B cell (primary cell): ENCODE data around the gene SPATA3. TPM values are rescaled to one million over a fixed set of nuclear protein-coding genes. Genes with fewer than 3 reads are reported as not detected.

Experiments used
- ATAC-seq: fragments of 200-7000 bp; cut with Tn5 transposase; one replicate; pipeline ENCODE4 v1.10.0; 2021; ENCODE audit warnings: low read depth, mild to moderate bottlenecking, moderate number of reproducible peaks, moderate library complexity
- CTCF ChIA-PET: fragments of 350-600 bp; sonication (Branson Sonifier 250); formaldehyde crosslinking; loops from one replicate; lab custom pipeline; 2021; ENCODE audit warnings: antibody characterized with exemption, inconsistent platforms; lab: Charles Lee
- POLR2A ChIA-PET: fragments of 350-600 bp; sonication (Branson Sonifier 250); formaldehyde crosslinking; loops from one replicate; lab custom pipeline; 2021; ENCODE audit warnings: antibody characterized with exemption; lab: Charles Lee
- DNase-seq: peaks from one replicate; pipeline ENCODE4 v3.0.0; 2013
- H2AFZ ChIP-seq: 2 replicates; pipeline ENCODE4 v1.6.1; 2012; ENCODE audit warnings: mild to moderate bottlenecking, low read depth, low read length; ENCODE audit not compliant: insufficient read depth, poor library complexity, severe bottlenecking
- H3K27ac ChIP-seq, 2 donors: 1 replicate in 1 of 2; 2 replicates in 1 of 2; pipeline ENCODE4 v1.5.1; 2012 to 2013; ENCODE audit warnings: low read length in 2 of 2, mild to moderate bottlenecking in 2 of 2, moderate library complexity in 1 of 2
- H3K27me3 ChIP-seq, 4 experiments: fragments of 200-600 bp in 1 of 4; sonication (generic) in 1 of 4; replicated peaks in 1 of 4; 1 replicate in 2 of 4; 2 replicates in 2 of 4; pipeline versions ENCODE4 v1.6.1 to v1.7.0; 2013 to 2016; ENCODE audit warnings: low read length in 3 of 4, mild to moderate bottlenecking in 2 of 4, mixed read lengths in 1 of 4, moderate library complexity in 1 of 4; ENCODE audit not compliant: insufficient read depth in 4 of 4, control insufficient read depth in 3 of 4; ENCODE audit errors: control extremely low read depth in 1 of 4
- H3K36me3 ChIP-seq, 2 experiments: replicated peaks in 1 of 2; 1 replicate in 1 of 2; 2 replicates in 1 of 2; pipeline versions ENCODE4 v1.6.1 to v1.7.1; 2013; ENCODE audit warnings: low read length in 1 of 2; ENCODE audit not compliant: insufficient read depth in 2 of 2, control insufficient read depth in 1 of 2; ENCODE audit errors: control extremely low read depth in 1 of 2, extremely low read depth in 1 of 2
- H3K4me1 ChIP-seq, 2 donors: fragments of 200-600 bp in 1 of 2; sonication (generic) in 1 of 2; 1 replicate in 1 of 2; 2 replicates in 1 of 2; pipeline versions ENCODE4 v1.5.1 to v1.6.1; 2013 to 2017; ENCODE audit warnings: low read length in 2 of 2; ENCODE audit not compliant: control insufficient read depth in 2 of 2, insufficient read depth in 2 of 2
- H3K4me2 ChIP-seq: replicated peaks from 2 replicates; pipeline ENCODE3; 2012; ENCODE audit warnings: mild to moderate bottlenecking, low read depth, low read length; ENCODE audit not compliant: poor library complexity, severe bottlenecking
- H3K4me3 ChIP-seq, 5 experiments: fragments of 200-600 bp in 1 of 5; sonication (generic) in 1 of 5; 1 replicate in 3 of 5; 2 replicates in 2 of 5; pipeline versions ENCODE4 v1.5.1 to v1.7.0; 2011 to 2016; ENCODE audit warnings: low read length in 4 of 5, mild to moderate bottlenecking in 4 of 5, low read depth in 2 of 5, control low read depth in 1 of 5, moderate library complexity in 1 of 5; ENCODE audit not compliant: insufficient read depth in 1 of 5; ENCODE audit errors: control extremely low read depth in 1 of 5, extremely low read depth in 1 of 5
- H3K79me2 ChIP-seq: fragments of 200-600 bp; sonication (generic); one replicate; pipeline ENCODE4 v1.6.0; 2016; ENCODE audit warnings: low read length; ENCODE audit not compliant: control insufficient read depth, insufficient read depth
- H3K9ac ChIP-seq: fragments of 200-600 bp; sonication (generic); 2 replicates; pipeline ENCODE4 v1.6.1; 2017; ENCODE audit warnings: mild to moderate bottlenecking, low read length, moderate library complexity
- H3K9me3 ChIP-seq, 3 donors: one replicate each; pipeline versions ENCODE4 v1.6.1 to v1.7.1; 2013; ENCODE audit warnings: low read length in 2 of 3; ENCODE audit not compliant: control insufficient read depth in 2 of 3, insufficient read depth in 1 of 3; ENCODE audit errors: control extremely low read depth in 1 of 3
- H4K20me1 ChIP-seq: 2 replicates; pipeline ENCODE4 v1.6.0; 2012; ENCODE audit warnings: mild to moderate bottlenecking, low read length; ENCODE audit not compliant: insufficient read depth, control insufficient read depth, poor library complexity, severe bottlenecking
- H3K27ac Mint-ChIP-seq: one replicate; pipeline ENCODE4 v1.8.0; 2021; ENCODE audit warnings: mixed read lengths
- H3K27me3 Mint-ChIP-seq: one replicate; pipeline ENCODE4 v1.8.0; 2021; ENCODE audit warnings: mixed read lengths
- H3K4me1 Mint-ChIP-seq: one replicate; pipeline ENCODE4 v1.8.0; 2021; ENCODE audit warnings: mixed read lengths
- H3K4me3 Mint-ChIP-seq: one replicate; pipeline ENCODE4 v1.8.0; 2021; ENCODE audit warnings: mixed read lengths
- H3K9me3 Mint-ChIP-seq: one replicate; pipeline ENCODE4 v1.8.0; 2022; ENCODE audit warnings: mixed read lengths; ENCODE audit not compliant: insufficient read depth
- CTCF ChIP-seq: fragments of 200-600 bp; IDR thresholded peaks from one replicate; pipeline ENCODE4 v1.8.0; 2022; ENCODE audit warnings: antibody characterized with exemption, mild to moderate bottlenecking
- EZH2 ChIP-seq: IDR thresholded peaks from 2 replicates; pipeline ENCODE4 v1.6.1; 2012; ENCODE audit warnings: borderline replicate concordance, low read depth, mild to moderate bottlenecking, moderate library complexity, low read length; ENCODE audit not compliant: insufficient read depth, poor library complexity, severe bottlenecking
- WGBS: methylation state at CpG from one replicate; pipeline ENCODE4 v1.1.5; 2013; ENCODE audit warnings: missing lambda C conversion rate; ENCODE audit not compliant: insufficient coverage; 5-methylcytosine and 5-hydroxymethylcytosine counted together
- intact Hi-C: fragments of 100-400 bp; cut with micrococcal nuclease; formaldehyde crosslinking; loops from one replicate; pipeline ENCODE4 v1.10.0; 2022
- polyA plus RNA-seq: library from polyadenylated mRNA; depleted of rRNA; stranded (reverse); fragments of >200 nt; gene quantifications from 2 replicates; pipeline ENCODE4 v1.2.3, GENCODE V29; 2012
- total RNA-seq, 2 donors: library from RNA; stranded (reverse); fragments of 120-200 nt in 1 of 2; gene quantifications; 1 replicate in 1 of 2; 2 replicates in 1 of 2; pipeline versions ENCODE4 v1.2.3 to v1.2.4, GENCODE V29; 2013 to 2022

The SPATA3 gene
- total and polyA plus RNA-seq, 2 donors (not counting 1 experiment from before 2014, with no cell fraction given) = not detected

GRCh38 chr2:230951396-230951795, 44.5 kb upstream of the SPATA3 start:
- Histone ChIP-seq H3K79me2 (no peaks in the 10 kb centered on the region), H3K4me1 (peaks cover 0 to 5% of the 10 kb centered on the region in 2 donors), H3K4me2 (no peak overlapping the region), H3K9me3 (no peaks in the 10 kb centered on the region), H3K27me3 (peaks cover 0 to 20% (median 2%) of the 10 kb centered on the region in 4 experiments), H4K20me1 (no peaks in the 10 kb centered on the region), H2AFZ (no peak overlapping the region), H3K27ac (no peak overlapping the region), H3K9ac (no peak overlapping the region), H3K36me3 (no peaks in the 10 kb centered on the region), H3K4me3 (no peak overlapping the region)
- ATAC-seq (no peak), DNase-seq (no peak)
- Mint-ChIP-seq H3K9me3 (no peaks in the 10 kb centered on the region), H3K4me3 (no peak overlapping the region), H3K27ac (no peak overlapping the region), H3K27me3 (peaks cover 19% of the 10 kb centered on the region), H3K4me1 (peaks cover 4% of the 10 kb centered on the region)
- POLR2A ChIA-PET = no interaction called here
- intact Hi-C loops = no loop called here
- WGBS = 100% methylated on average over 1 of the region's 2 CpGs
- CTCF ChIA-PET = no interaction called here
- TF ChIP-seq CTCF (no peak), EZH2 (no peak)

- Histone ChIP-seq H3K27ac (no peak overlapping the region), H3K79me2 (no peaks in the 10 kb centered on the region), H4K20me1 (no peaks in the 10 kb centered on the region), H3K4me2 (no peak overlapping the region), H3K36me3 (no peaks in the 10 kb centered on the region), H3K9ac (no peak overlapping the region), H3K27me3 (peaks cover 2 to 29% (median 10%) of the 10 kb centered on the region in 4 experiments), H2AFZ (no peak overlapping the region), H3K4me1 (peaks cover 8 to 13% of the 10 kb centered on the region in 2 donors), H3K4me3 (no peak overlapping the region), H3K9me3 (no peaks in the 10 kb centered on the region)
- TF ChIP-seq CTCF = no peak
- TF ChIP-seq EZH2 = no peak
- WGBS = 95% methylated on average over 9 of the region's 10 CpGs
- DNase-seq (no peak), ATAC-seq (no peak)
- CTCF ChIA-PET = interaction anchor here (2.0 kb wide), 1 partner anchor 35 kb away, joined by 5 read pairs; no protein-coding TSS in a partner anchor
- Mint-ChIP-seq H3K4me1 (peaks cover 9% of the 10 kb centered on the region), H3K9me3 (no peaks in the 10 kb centered on the region), H3K27me3 (peaks cover 27% of the 10 kb centered on the region), H3K4me3 (no peak overlapping the region), H3K27ac (no peak overlapping the region)
- intact Hi-C loops = no loop called here
- POLR2A ChIA-PET = no interaction called here
Observed at GRCh38 chr2:230952226-230952956, 43.5 kb upstream of the SPATA3 start.
